Left lung (tissue), 10 donors: Measurements from ENCODE around the gene CATSPER4. TPM values are rescaled to one million over a fixed set of nuclear protein-coding genes. Genes with fewer than 3 reads are reported as not detected.
A peak's percentile ranks its signal among the peaks of the same experiment; 100 is the strongest.
"Not testable (repeated sequence)": the region's sequence is repeated elsewhere in the genome, so short reads cannot be mapped to it uniquely, and the experiment has no call there.

ENCODE experiments used
- ATAC-seq: fragments of 200-7000 bp; cut with Tn5 transposase; one replicate; pipeline ENCODE4 v1.9.1; 2020; ENCODE audit warnings: moderate library complexity
- DNase-seq, 4 donors: peaks; one replicate each; pipeline ENCODE4 v3.0.0-alpha.2; 2013 to 2020
- H3K27ac ChIP-seq, 2 donors: fragments of 200-600 bp; sonication (generic) in 1 of 2; one replicate each; pipeline versions ENCODE4 v1.5.0 to v1.8.0; 2020 to 2021
- H3K27me3 ChIP-seq, 2 donors: fragments of 200-600 bp; sonication (generic) in 1 of 2; one replicate each; pipeline versions ENCODE4 v1.5.0 to v1.8.0; 2020 to 2021
- H3K36me3 ChIP-seq, 2 donors: fragments of 200-600 bp; sonication (generic) in 1 of 2; one replicate each; pipeline versions ENCODE4 v1.5.0 to v1.8.0; 2020 to 2021
- H3K4me1 ChIP-seq, 2 donors: fragments of 200-600 bp; one replicate each; pipeline ENCODE4 v1.8.0; 2021
- H3K4me3 ChIP-seq, 2 donors: fragments of 200-600 bp; sonication (generic) in 1 of 2; one replicate each; pipeline versions ENCODE4 v1.5.0 to v1.8.0; 2020 to 2021; ENCODE audit warnings: mild to moderate bottlenecking in 1 of 2
- H3K9me3 ChIP-seq, 2 donors: fragments of 200-600 bp; sonication (generic) in 1 of 2; one replicate each; pipeline versions ENCODE4 v1.5.0 to v1.8.0; 2020 to 2021
- CTCF ChIP-seq, 2 donors: fragments of 200-600 bp; sonication (generic) in 1 of 2; IDR thresholded peaks; one replicate each; pipeline versions ENCODE4 v1.5.0 to v1.8.0; 2021; ENCODE audit warnings: antibody characterized with exemption in 2 of 2
- intact Hi-C, 2 donors: fragments of 100-400 bp; cut with DNase I; formaldehyde crosslinking; loops; one replicate each; pipeline versions ENCODE4 v1.11.2 to v1.14.2; 2022
- polyA plus RNA-seq, 6 donors: library from polyadenylated mRNA; unstranded; fragments of 120-200 nt; gene quantifications; one replicate each; pipeline ENCODE4 v1.2.1, GENCODE V29; 2013; ENCODE audit not compliant: insufficient read length in 6 of 6
- total RNA-seq, 2 donors: library from RNA; stranded (reverse); fragmentation: NEBNext Ultra II Directional; extraction: Animal tissue kit (Norgen Biotek cat#: 25700); gene quantifications; one replicate each; pipeline ENCODE4 v1.2.1, GENCODE V29; 2021
- donor health status: DM: no; HTN: yes; CAD: no.
- donor health status: DM: no; HTN: no; CAD: no.

The CATSPER4 gene
- total and polyA plus RNA-seq, 8 donors = 0.11 to 0.13 TPM; not detected in 6

- ATAC-seq (no peak), DNase-seq (no peak)
- H3K36me3 ChIP-seq = no peaks in the 10 kb centered on the region
- H3K4me1 ChIP-seq = peaks cover 0 to 11% of the 10 kb centered on the region in 2 donors
- peaks cover 0 to 39% of the 10 kb centered on the region in 2 donors for H3K27me3 ChIP-seq
- H3K4me3 ChIP-seq = no peak overlapping the region
- intact Hi-C loops = no loop called here
- H3K9me3 ChIP-seq = no peaks in the 10 kb centered on the region
- no peak overlapping the region for H3K27ac ChIP-seq
- no peak for TF ChIP-seq CTCF (IDR thresholded peaks at IDR 0.05)
Observed at GRCh38 chr1:26221094-26221493, 30.7 kb downstream of the CATSPER4 start.

- Histone ChIP-seq H3K36me3 (no peaks in the 10 kb centered on the region), H3K4me3 (no peak overlapping the region), H3K4me1 (peaks cover 0 to 11% of the 10 kb centered on the region in 2 donors), H3K27ac (no peak overlapping the region), H3K9me3 (no peaks in the 10 kb centered on the region), H3K27me3 (peaks cover 0 to 44% of the 10 kb centered on the region in 2 donors)
- ATAC-seq (no peak), DNase-seq (no peak)
- intact Hi-C loops = no loop called here
- TF ChIP-seq CTCF (IDR thresholded peaks at IDR 0.05) = no peak
Observed at GRCh38 chr1:26224606-26225005, 34.2 kb downstream of the CATSPER4 start.

- H3K4me1 ChIP-seq = peaks cover 0 to 11% of the 10 kb centered on the region in 2 donors
- H3K4me3 ChIP-seq = peak overlapping the region; percentile 31 to 42
- H3K27ac ChIP-seq = no peak overlapping the region
- no peaks in the 10 kb centered on the region for H3K36me3 ChIP-seq
- intact Hi-C loops = no loop called here
- H3K9me3 ChIP-seq = no peaks in the 10 kb centered on the region
- TF ChIP-seq CTCF (IDR thresholded peaks at IDR 0.05) = no peak
- peaks cover 0 to 39% of the 10 kb centered on the region in 2 donors for H3K27me3 ChIP-seq
- DNase-seq (peak in 3 of 4 donors; percentile 39 to 92 (median 82)), ATAC-seq (peak; percentile 96)
Observed at GRCh38 chr1:26225033-26225831, 34.8 kb downstream of the CATSPER4 start.

- H3K4me3 ChIP-seq, H3K27ac ChIP-seq, intact Hi-C loops, H3K36me3 ChIP-seq, H3K9me3 ChIP-seq, DNase-seq, ATAC-seq: not testable (repeated sequence)
- Histone ChIP-seq H3K27me3 (peaks cover 0 to 17% of the 10 kb centered on the region in 2 donors), H3K4me1 (peaks cover 5 to 17% of the 10 kb centered on the region in 2 donors)
Observed at GRCh38 chr1:26230682-26231081, 40.3 kb downstream of the CATSPER4 start.

- intact Hi-C loops = no loop called here
- H3K4me1 ChIP-seq = peaks cover 5 to 28% of the 10 kb centered on the region in 2 donors
- H3K4me3 ChIP-seq = peak within 1 kb of the TSS; percentile 72 to 79
- no peaks in the 10 kb centered on the region for H3K9me3 ChIP-seq
- H3K27me3 ChIP-seq = no peaks in the 10 kb centered on the region
- DNase-seq = peak; percentile 95 to 99 (median 98)
- no peaks in the 10 kb centered on the region for H3K36me3 ChIP-seq
- peak; percentile 98 for ATAC-seq
- TF ChIP-seq CTCF (IDR thresholded peaks at IDR 0.05) = peak; percentile 68 to 81
- peak within 1 kb of the TSS; percentile 89 to 92 for H3K27ac ChIP-seq
Observed at GRCh38 chr1:26233903-26234643, 43.7 kb downstream of the CATSPER4 start, which contains the start of gene CEP85. CEP85 (plus strand) TSS chr1:26234200; CDS start chr1:26239784, 5,584 bp downstream.
